ENCODE data around the gene TRPM2.

DNA sequence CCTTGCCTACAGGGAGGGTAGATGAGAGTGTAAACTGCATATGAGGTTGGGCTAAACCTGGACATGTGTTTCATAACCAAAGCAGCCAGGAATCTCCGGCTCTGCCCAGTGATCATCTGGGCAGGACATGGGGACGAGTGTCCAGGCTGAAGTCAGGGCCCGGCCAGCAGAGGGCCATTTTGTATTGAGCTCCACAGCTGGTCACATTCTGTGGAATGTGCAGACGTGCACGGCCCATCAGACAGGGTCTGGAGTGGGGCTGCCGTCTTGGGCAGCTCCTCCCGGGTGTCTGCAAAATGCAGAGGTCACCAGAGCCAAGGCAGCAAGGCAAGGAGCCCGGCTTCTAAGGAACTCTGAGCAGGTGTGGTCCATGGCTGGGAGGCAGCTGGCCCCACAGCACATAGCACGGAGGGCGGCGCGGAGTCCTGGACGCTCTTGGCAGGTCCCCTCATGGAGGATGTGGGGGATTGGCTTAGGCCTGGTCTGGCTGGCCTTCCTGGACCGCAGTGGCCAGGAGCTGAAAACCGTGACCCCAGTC is 108.1 kb downstream of the TRPM2 start:
- TF ChIP-seq, protein P1, sequence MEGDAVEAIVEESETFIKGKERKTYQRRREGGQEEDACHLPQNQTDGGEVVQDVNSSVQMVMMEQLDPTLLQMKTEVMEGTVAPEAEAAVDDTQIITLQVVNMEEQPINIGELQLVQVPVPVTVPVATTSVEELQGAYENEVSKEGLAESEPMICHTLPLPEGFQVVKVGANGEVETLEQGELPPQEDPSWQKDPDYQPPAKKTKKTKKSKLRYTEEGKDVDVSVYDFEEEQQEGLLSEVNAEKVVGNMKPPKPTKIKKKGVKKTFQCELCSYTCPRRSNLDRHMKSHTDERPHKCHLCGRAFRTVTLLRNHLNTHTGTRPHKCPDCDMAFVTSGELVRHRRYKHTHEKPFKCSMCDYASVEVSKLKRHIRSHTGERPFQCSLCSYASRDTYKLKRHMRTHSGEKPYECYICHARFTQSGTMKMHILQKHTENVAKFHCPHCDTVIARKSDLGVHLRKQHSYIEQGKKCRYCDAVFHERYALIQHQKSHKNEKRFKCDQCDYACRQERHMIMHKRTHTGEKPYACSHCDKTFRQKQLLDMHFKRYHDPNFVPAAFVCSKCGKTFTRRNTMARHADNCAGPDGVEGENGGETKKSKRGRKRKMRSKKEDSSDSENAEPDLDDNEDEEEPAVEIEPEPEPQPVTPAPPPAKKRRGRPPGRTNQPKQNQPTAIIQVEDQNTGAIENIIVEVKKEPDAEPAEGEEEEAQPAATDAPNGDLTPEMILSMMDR (conservative IDR thresholded peaks at IDR 0.05), result 0 out of 2 replicates have a peak, but pooled peaks have one; percentile 17
- no peak for TF ChIP-seq EZH2 (IDR thresholded peaks at IDR 0.05; ENCODE audit: low read depth)
